Coronary artery (tissue), 2 donors: ENCODE measurements around the gene ZG16B.

ENCODE experiments used
- DNase-seq: peaks from one replicate; pipeline ENCODE4 v3.0.0-alpha.2; 2017; ENCODE audit warnings: low spot score
- H3K27ac ChIP-seq, 2 donors: fragments of 200-600 bp; sonication (generic); one replicate each; pipeline ENCODE4 v1.5.1; 2016 to 2019
- H3K4me3 ChIP-seq: fragments of 200-600 bp; sonication (generic); 2 replicates; pipeline ENCODE4 v1.5.1; 2016; ENCODE audit warnings: mild to moderate bottlenecking, moderate library complexity
- CTCF ChIP-seq: fragments of 200-600 bp; sonication (generic); IDR thresholded peaks from one replicate; pipeline ENCODE4 v1.5.1; 2019; ENCODE audit warnings: antibody characterized with exemption

ZG16B gene

GRCh38 chr16:2819939-2820835 lies 9.9 kb upstream of the ZG16B start:
- no peak overlapping the region for H3K4me3 ChIP-seq
- no peak overlapping the region for H3K27ac ChIP-seq
- no peak for TF ChIP-seq CTCF
- no peak for DNase-seq

GRCh38 chr16:2820836-2821486 lies 9.1 kb upstream of the ZG16B start:
- no peak for DNase-seq
- Histone ChIP-seq H3K4me3 (no peak overlapping the region), H3K27ac (no peak overlapping the region)
- TF ChIP-seq CTCF = no peak

- H3K4me3 ChIP-seq = no peak overlapping the region
- DNase-seq = no peak
- no peak for TF ChIP-seq CTCF
- no peak overlapping the region for H3K27ac ChIP-seq
Observed at GRCh38 chr16:2821487-2822157, 8.5 kb upstream of the ZG16B start.

- no peak overlapping the region for H3K27ac ChIP-seq
- no peak for TF ChIP-seq CTCF
- H3K4me3 ChIP-seq = no peak overlapping the region
- no peak for DNase-seq
Observed at GRCh38 chr16:2822158-2822495, 8.0 kb upstream of the ZG16B start.

GRCh38 chr16:2822496-2822895 lies 7.6 kb upstream of the ZG16B start:
- no peak for TF ChIP-seq CTCF
- DNase-seq = no peak
- no peak overlapping the region for H3K4me3 ChIP-seq
- no peak overlapping the region for H3K27ac ChIP-seq

- no peak for DNase-seq
- Histone ChIP-seq H3K4me3 (no peak overlapping the region), H3K27ac (no peak overlapping the region)
- no peak for TF ChIP-seq CTCF
Observed at GRCh38 chr16:2824626-2825025, 5.5 kb upstream of the ZG16B start.
